A549 treated with dexamethasone at 1 μM for 4 hours (cell line): Measurements from ENCODE around the gene TEN1. TPM values are rescaled to one million over a fixed set of nuclear protein-coding genes. Genes with fewer than 3 reads are reported as not detected.

Source experiments
- total RNA-seq: library from RNA; stranded (reverse); fragments of 200-300 nt; extraction: Qiagen RNA extraction; gene quantifications from 5 replicates; pipeline ENCODE4 v1.2.3, GENCODE V29; 2022

The TEN1 gene
- total RNA-seq: 20.4 to 22.4 TPM (median 22.0 TPM) in 5 replicates

DNA sequence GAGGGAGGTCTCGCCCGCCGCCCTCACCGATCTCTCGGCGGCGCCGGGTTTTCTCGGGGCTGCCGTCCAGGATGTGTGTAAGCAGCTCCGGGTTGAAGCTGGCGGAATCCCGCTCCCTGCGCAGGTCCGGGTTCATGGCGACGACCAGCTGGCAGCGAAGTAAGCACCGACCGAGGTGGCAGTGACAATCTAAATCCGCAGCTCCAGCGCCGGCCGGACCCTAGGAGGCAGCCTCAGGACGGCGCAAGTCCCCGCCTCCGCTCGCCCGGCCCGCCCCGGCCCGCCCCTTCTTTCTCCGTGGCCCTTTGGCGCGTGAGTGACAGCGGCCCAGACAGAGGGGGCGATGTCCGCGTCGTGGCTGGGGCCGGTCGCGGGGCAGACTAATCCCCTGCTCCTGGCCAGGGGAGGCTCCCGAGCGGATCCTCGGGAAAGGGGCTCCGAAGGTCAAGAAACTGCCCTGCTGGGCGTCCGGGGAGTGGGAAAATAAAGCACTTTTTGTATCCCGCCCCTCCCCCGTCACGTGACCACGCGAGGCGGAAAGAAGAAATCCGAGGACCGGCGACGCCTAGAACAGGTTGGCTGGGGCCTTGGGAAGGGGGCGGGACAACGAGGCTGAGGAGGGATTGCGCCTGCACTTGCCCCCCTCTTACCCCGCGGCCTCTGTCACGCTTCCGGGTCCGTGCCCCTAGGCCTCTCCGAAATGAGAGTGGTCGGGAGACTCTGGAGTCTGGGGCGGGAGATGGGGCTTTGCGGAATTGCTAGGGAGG, at the start of gene TEN1, which contains the start of gene ACOX1:
TSS of gene TEN1 (plus strand) at position 303 of the 767 bp plus-strand sequence. CDS start 6,953 bp downstream, outside the sequence.
TSS of gene ACOX1 (minus strand) at position 229 of the 767 bp plus-strand sequence. CDS start at position 136, 93 bp downstream.

DNA sequence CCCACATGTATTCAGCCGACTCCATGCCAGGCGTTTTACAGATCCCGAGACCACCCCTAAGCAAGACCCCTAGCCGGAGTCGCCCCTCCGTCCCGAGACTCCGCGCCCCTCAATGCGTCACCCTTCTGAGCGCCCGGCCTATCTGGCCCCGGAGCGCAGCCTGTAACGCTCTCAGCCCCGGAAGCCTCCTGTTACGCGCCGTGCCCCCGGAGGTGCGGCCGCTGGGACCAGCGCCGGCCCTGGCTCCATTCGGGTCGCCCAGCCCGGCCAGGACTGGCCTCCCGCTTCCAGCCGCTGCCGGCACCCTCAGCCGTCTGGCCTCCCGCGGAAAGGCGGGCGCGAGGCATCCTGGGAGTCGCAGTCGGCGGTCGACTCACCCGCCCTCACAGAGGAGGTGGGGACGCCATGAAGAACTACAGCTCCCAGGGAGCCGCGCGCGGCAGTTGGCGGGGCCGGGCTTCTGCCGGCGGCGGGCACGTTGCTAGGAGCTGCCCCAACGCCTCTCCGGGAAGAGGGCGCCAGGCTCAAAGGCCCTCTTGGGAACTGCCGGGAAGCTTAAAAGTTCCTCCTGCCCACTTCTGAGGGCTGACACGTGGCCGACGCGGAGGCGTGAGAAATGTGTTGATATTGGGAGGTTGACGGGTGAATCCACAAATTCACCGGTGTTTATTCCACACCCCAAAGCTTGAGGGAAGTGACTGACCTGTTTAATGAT, 38.2 kb upstream of the TEN1 start, which contains the start of gene FBF1:
TSS of gene FBF1 (minus strand) at position 316 of the 715 bp plus-strand sequence. CDS start 2,893 bp downstream, outside the sequence.

DNA sequence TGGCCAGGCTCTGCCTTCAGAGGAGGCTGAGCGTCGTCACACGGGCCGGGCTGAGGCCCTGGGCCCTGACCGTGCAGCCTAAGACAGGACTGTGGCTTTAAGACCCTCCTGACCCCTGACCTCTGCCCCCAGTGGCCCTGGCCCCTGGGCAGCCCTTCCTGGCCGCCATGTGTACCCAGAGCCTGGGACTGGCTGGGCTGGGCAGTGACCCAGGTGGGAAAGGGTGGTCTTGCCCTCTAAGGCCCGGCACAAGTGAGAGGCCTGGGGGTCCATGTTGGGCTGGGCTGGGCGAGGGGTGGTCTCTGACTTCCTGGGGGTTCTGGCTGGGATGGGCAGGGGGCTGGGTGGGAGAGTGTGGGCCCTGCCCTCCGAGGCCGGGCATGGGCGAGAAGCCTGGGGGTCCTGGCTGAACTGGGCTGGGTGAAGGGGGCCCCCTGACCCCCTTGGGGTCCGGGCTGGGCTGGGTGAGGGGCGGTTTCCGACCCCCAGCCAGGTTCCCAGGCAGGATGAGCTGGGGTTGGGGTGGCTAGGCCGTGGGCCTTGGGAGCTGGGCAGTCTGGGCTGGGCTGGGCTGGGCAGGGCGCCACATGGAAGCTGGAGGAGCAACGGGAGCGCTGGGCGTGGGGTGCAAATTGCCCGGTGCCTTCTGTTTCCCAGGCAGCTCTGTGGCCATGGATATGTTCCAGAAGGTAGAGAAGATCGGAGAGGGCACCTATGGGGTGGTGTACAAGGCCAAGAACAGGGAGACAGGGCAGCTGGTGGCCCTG, 21.9 kb downstream of the TEN1 start, which contains the start of gene CDK3:
TSS of gene CDK3 (plus strand) at position 101 of the 767 bp plus-strand sequence. CDS start at position 672, 571 bp downstream.

DNA sequence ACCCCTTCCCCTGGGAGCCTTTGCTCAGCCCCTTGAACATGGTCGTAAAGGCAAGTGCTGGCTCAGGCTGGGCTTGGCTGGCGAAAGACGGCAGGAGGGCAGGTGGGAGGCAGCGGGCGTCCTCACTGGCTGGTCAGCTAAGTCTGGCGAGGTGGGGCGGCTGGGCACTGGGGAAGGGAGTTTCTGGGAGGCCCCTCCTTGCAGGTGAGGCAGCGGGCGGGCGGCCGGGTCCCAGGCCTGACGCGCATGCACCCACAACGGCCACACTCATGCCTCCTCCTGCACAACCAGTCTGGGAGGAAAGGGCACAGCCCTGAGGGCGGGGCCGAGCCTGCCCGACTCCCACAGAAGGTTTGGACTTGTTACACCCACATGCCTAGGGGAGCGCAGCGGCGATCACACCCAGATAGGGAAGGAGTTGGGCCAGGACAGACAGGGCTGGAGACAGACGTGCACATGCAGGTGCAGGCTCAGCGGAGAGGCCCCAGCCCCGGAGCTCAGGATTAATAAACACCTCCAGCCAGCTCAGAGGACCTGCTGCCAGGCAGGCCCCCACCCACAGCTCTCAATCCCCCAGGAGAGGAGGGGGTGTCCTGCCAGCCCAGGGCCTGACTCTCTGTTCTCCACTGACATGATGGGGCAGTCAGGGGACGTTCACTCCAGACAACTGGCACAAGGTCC, 48.3 kb downstream of the TEN1 start, which contains the start of gene EVPL:
TSS of gene EVPL (minus strand) at position 148 of the 681 bp plus-strand sequence. CDS start at position 40, 108 bp downstream.

Other genes starting within 250 kb of the TEN1 start
- gene GALK1, start 214.0 kb upstream of the TEN1 start, total RNA-seq: 56.4 to 83.4 TPM (median 76.0 TPM) in 5 replicates
- 25.1 to 30.9 TPM (median 29.6 TPM) in 5 replicates for gene UNK, start 194.4 kb upstream of the TEN1 start, total RNA-seq
- gene UNC13D, start 134.8 kb upstream of the TEN1 start, total RNA-seq: 3.2 to 6.9 TPM (median 6.3 TPM) in 5 replicates
- 86.8 to 93.9 TPM (median 89.6 TPM) in 5 replicates for gene WBP2, start 123.9 kb upstream of the TEN1 start, total RNA-seq
- 145 to 227 TPM (median 215 TPM) in 5 replicates for gene TRIM47, start 100.7 kb upstream of the TEN1 start, total RNA-seq
- 24.6 to 40.6 TPM (median 35.3 TPM) in 5 replicates for gene TRIM65, start 82.3 kb upstream of the TEN1 start, total RNA-seq
- 78.3 to 135 TPM (median 120 TPM) in 5 replicates for gene MRPL38, start 74.4 kb upstream of the TEN1 start, total RNA-seq
- gene FBF1, start 38.2 kb upstream of the TEN1 start, total RNA-seq: 3.8 to 8.2 TPM (median 7.2 TPM) in 5 replicates
- gene ACOX1, start 74 bp upstream of the TEN1 start, total RNA-seq: 15.4 to 19.6 TPM (median 18.6 TPM) in 5 replicates
- 1.3 to 4.7 TPM (median 4.1 TPM) in 5 replicates for gene CDK3, start 21.6 kb downstream of the TEN1 start, total RNA-seq
- 12.7 to 19.5 TPM (median 17.8 TPM) in 5 replicates for gene EVPL, start 48.1 kb downstream of the TEN1 start, total RNA-seq
- gene SRP68, start 93.3 kb downstream of the TEN1 start, total RNA-seq: 70.7 to 88.6 TPM (median 85.9 TPM) in 5 replicates
- gene GALR2, start 95.5 kb downstream of the TEN1 start, total RNA-seq: 0.54 to 1.8 TPM (median 1.7 TPM) in 5 replicates
- gene ZACN, start 99.9 kb downstream of the TEN1 start, total RNA-seq: 0.08 to 0.39 TPM (median 0.20 TPM) in 5 replicates
- gene EXOC7, start 124.5 kb downstream of the TEN1 start, total RNA-seq: 52.7 to 68.6 TPM (median 61.2 TPM) in 5 replicates
- gene FOXJ1, start 162.0 kb downstream of the TEN1 start, total RNA-seq: 0.65 to 1.4 TPM (median 1.1 TPM) in 5 replicates